Stimulated activated naive B cell treated with anti-CD40 and anti-IgM and Interleukin-4, amounts not matched to agents 10 μg/mL and 1 μg/mL and 100 μg/mL, for 72 hours (primary cell): Measurements from ENCODE around the gene SLC16A3.

ENCODE experiments used
- ATAC-seq, 2 donors: fragments of 150-1000 bp; cut with Tn5 transposase; replicated peaks; 2 replicates each; pipeline ENCODE4 v1.10.0; 2021; ENCODE audit warnings: moderate library complexity in 1 of 2
- DNase-seq: peaks from one replicate; pipeline ENCODE4 v3.0.0; 2021
- H3K27ac Mint-ChIP-seq: one replicate; pipeline ENCODE4 v1.8.0; 2022; ENCODE audit warnings: mild to moderate bottlenecking, mixed read lengths
- H3K27me3 Mint-ChIP-seq, 2 donors: one replicate each; pipeline ENCODE4 v1.8.0; 2022; ENCODE audit warnings: mixed read lengths in 2 of 2
- H3K36me3 Mint-ChIP-seq, 2 donors: one replicate each; pipeline ENCODE4 v1.8.0; 2022; ENCODE audit warnings: mixed read lengths in 2 of 2, mild to moderate bottlenecking in 1 of 2
- H3K4me1 Mint-ChIP-seq, 2 donors: one replicate each; pipeline ENCODE4 v1.8.0; 2022; ENCODE audit warnings: mixed read lengths in 2 of 2, mild to moderate bottlenecking in 1 of 2
- H3K4me3 Mint-ChIP-seq, 2 donors: one replicate each; pipeline ENCODE4 v1.8.0; 2022; ENCODE audit warnings: mild to moderate bottlenecking in 2 of 2, mixed read lengths in 2 of 2, moderate library complexity in 1 of 2
- H3K9me3 Mint-ChIP-seq, 2 donors: one replicate each; pipeline ENCODE4 v1.8.0; 2022; ENCODE audit warnings: mixed read lengths in 2 of 2, mild to moderate bottlenecking in 1 of 2

The SLC16A3 gene

DNA sequence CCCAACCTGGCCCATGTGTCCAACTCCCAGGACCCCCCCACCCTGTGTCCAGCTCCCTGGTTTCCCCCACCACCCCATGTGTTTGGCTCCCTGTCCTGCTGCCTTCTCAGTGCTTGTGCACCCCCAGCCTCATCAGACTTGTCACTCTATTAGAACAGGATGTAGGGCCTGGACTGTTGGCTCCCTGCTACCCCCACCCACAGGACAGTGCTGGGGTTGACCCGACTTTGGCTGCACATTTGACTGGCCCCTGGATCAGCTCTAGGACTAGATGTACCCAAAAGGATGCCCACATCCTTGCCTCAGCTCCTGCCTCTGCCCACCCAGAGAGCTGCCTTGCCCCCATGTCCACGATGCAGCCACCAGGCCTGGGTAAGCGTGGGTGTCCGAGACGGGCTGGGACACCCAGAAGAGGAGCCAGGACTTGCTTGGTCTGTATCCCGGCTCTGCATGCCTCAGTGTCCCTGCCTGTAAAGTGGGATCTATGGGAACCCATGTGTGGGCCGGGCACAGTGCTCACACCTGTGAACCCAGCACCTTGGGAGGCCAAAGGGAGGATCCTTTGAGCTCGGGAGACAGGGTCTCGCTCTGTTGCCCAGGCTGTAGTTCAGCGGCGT lies 14.7 kb upstream of the SLC16A3 start:
- ATAC-seq (no peak), DNase-seq (no peak)
- H3K9me3 Mint-ChIP-seq: no peaks in the 10 kb centered on the region
- H3K27ac Mint-ChIP-seq: no peak overlapping the region
- H3K4me3 Mint-ChIP-seq: peak overlapping the region; percentile 43 to 70
- peaks cover 24 to 30% of the 10 kb centered on the region in 2 donors for H3K4me1 Mint-ChIP-seq
- peaks cover 0 to 2% of the 10 kb centered on the region in 2 donors for H3K36me3 Mint-ChIP-seq
- H3K27me3 Mint-ChIP-seq: peaks cover 0 to 4% of the 10 kb centered on the region in 2 donors

DNA sequence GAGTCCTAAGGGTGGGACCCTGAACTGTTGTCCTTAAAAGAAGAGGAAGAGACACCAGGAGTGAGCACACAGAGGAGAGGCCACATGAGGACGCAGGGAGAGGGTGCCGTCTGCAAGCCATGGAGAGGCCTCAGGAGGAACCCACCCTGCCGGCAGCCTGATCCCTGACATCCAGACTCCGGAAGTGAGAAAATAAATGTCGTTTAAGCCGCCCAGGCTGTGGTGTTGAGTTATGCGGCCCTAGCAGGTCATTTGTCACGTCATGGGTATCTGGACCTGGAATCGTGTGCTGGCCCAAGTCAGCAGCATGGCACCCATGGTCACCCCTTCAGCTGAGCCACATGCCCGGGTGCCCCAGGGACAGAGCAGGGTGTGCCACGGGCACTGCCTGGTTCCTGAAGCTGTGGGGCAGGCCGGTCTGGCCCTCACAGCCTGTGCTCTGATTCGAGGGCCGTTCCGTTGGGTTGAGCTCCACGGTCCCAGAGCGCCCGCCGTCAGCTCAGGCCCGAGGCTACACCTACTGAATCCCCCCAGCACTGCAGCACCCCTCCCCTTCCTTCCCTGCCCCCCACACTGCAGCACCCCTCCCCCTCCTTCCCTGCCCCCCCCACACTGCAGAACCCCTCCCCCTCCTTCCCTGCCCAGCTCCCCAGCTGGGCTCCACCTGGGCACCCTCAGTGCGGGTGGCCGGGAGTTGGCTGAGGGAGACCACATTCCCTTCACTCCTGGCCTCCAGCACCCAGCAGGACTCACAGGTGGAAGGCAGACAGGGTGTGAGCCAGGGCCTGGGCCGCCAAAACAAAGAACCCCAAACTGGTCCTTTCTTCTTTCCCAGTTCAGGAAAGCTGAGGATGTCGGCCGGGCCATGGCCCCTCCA lies 13.5 kb upstream of the SLC16A3 start:
- ATAC-seq (no peak), DNase-seq (no peak)
- H3K9me3 Mint-ChIP-seq: no peaks in the 10 kb centered on the region
- peaks cover 0 to 4% of the 10 kb centered on the region in 2 donors for H3K27me3 Mint-ChIP-seq
- peak overlapping the region; percentile 97 for H3K27ac Mint-ChIP-seq
- no peak overlapping the region for H3K4me3 Mint-ChIP-seq
- H3K4me1 Mint-ChIP-seq: peaks cover 24 to 29% of the 10 kb centered on the region in 2 donors
- no peaks in the 10 kb centered on the region for H3K36me3 Mint-ChIP-seq

DNA sequence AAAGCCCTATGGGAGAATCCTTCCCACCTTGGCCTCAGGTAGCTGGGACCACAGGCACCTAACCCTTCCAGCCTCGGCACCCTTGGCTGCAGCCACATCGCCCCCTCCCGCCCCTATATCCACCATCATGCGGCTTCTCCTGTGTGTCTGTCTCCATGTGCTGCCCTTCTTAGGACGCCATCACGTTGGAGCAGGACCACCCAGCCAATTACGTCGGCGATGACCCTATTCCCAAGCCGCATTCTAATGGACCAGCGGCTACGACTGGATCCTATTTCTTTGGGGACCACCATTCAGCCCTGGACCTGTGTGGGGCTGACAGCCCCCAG lies 12.9 kb upstream of the SLC16A3 start:
- H3K4me1 Mint-ChIP-seq: peaks cover 24 to 29% of the 10 kb centered on the region in 2 donors
- DNase-seq: no peak
- ATAC-seq: no peak
- H3K27ac Mint-ChIP-seq: peak overlapping the region; percentile 97
- peak overlapping the region; percentile 66 to 74 for H3K4me3 Mint-ChIP-seq
- no peaks in the 10 kb centered on the region for H3K9me3 Mint-ChIP-seq
- H3K36me3 Mint-ChIP-seq: no peaks in the 10 kb centered on the region
- H3K27me3 Mint-ChIP-seq: peaks cover 0 to 4% of the 10 kb centered on the region in 2 donors

DNA sequence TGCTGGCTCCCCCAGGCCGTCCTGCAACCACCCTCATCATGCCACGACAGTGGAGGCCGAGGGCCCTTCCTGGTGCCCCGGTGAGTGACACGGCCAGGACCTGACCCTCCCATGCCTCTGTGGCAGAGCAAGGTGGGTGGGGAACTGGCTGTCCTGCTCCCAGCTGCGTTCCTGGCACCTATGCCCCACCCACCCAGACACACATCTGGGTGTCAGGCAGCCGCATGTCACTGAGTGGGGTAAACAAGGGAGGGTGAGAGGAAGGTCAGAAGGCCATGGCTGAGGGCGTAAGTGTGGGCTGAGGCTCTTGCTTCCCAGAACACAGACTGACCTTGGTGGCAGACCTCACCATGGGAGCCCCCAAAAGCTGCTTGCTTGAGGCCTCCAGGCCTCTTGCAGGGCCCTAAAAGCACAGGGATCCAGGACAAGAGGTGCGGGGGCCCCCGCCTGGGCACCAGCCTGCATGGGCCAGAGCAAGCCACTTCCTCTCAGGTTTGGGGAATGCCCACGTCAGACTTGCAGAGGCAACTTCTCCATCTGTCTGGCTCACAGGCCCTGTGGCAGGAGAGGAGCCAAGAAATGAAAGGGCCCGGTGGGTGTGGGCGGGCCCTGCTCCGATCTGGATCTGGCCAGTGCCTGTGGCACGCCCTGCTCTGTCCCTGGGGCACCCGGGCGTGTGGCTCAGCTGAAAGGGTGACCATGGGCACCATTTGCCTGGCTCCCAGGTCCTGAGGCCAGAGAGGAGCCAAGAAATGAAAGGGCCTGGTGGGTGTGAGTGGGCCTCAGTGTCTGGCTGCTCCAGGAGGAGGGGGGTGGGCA lies 12.3 kb upstream of the SLC16A3 start:
- H3K36me3 Mint-ChIP-seq: no peaks in the 10 kb centered on the region
- H3K27me3 Mint-ChIP-seq: peaks cover 0 to 4% of the 10 kb centered on the region in 2 donors
- peaks cover 24 to 29% of the 10 kb centered on the region in 2 donors for H3K4me1 Mint-ChIP-seq
- peak overlapping the region; percentile 97 for H3K27ac Mint-ChIP-seq
- no peaks in the 10 kb centered on the region for H3K9me3 Mint-ChIP-seq
- peak; percentile 86 to 87 for ATAC-seq
- peak overlapping the region; percentile 66 to 74 for H3K4me3 Mint-ChIP-seq
- DNase-seq: peak; percentile 83

DNA sequence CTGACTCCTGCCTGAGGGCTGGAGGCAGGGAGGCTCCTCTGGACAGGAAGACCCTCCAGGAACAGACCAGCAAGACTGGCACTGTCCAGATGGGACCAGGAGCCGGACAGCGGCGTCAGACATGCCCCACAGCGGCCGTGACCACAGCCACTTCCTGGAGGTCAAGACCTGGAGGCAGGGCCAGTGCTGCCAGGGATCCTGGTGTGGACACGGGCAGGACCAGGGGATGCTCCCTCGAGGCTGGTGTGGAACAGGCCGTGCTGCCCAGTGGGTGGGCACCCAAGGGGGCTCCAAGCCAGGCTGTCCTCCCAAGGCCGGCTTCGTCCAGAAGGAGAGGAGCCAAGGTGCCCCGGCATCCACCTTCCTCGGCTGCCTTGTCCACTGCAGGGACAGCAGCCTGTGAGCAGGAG lies 11.7 kb upstream of the SLC16A3 start:
- H3K36me3 Mint-ChIP-seq: no peaks in the 10 kb centered on the region
- H3K4me1 Mint-ChIP-seq: peaks cover 23 to 29% of the 10 kb centered on the region in 2 donors
- no peak for DNase-seq
- no peak for ATAC-seq
- H3K9me3 Mint-ChIP-seq: no peaks in the 10 kb centered on the region
- peak overlapping the region; percentile 66 to 74 for H3K4me3 Mint-ChIP-seq
- H3K27me3 Mint-ChIP-seq: peaks cover 0 to 4% of the 10 kb centered on the region in 2 donors
- peak overlapping the region; percentile 97 for H3K27ac Mint-ChIP-seq

DNA sequence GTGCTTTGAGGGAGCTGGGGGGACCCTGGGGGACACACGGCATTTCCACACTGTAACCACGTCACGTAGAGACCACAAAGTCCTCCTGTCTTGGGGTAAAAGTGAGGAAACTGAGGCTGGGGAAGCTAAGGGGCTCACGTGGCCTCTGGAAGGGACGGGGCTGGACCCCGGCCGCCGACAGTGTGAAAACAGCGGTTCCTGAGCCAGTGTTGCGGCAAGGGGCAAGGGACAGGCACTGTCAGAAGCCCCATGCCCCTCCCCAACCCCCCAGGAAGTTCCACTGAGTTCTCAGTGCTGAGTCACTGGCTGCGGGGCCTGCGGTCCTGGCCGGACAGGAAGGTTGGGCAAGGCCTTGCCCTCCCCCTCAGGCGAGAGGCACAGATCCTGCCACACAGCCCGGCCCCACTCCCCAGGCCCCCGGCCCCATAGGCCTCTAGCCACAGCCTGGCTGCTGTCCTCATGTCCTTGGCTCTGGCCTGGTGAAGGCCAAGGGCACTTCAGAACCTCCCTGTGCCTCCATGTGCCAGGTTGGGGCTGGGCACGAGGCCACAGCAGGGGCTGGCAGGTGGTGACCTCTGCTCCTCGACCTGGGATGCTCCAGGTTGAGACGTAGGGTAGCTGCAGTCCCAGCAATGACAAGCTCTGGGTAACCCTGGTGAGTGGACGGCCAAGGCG lies 11.2 kb upstream of the SLC16A3 start:
- Mint-ChIP-seq H3K36me3 (no peaks in the 10 kb centered on the region), H3K9me3 (no peaks in the 10 kb centered on the region), H3K4me1 (peaks cover 23 to 29% of the 10 kb centered on the region in 2 donors), H3K27me3 (peaks cover 0 to 4% of the 10 kb centered on the region in 2 donors), H3K27ac (no peak overlapping the region), H3K4me3 (no peak overlapping the region)
- ATAC-seq (no peak), DNase-seq (no peak)

DNA sequence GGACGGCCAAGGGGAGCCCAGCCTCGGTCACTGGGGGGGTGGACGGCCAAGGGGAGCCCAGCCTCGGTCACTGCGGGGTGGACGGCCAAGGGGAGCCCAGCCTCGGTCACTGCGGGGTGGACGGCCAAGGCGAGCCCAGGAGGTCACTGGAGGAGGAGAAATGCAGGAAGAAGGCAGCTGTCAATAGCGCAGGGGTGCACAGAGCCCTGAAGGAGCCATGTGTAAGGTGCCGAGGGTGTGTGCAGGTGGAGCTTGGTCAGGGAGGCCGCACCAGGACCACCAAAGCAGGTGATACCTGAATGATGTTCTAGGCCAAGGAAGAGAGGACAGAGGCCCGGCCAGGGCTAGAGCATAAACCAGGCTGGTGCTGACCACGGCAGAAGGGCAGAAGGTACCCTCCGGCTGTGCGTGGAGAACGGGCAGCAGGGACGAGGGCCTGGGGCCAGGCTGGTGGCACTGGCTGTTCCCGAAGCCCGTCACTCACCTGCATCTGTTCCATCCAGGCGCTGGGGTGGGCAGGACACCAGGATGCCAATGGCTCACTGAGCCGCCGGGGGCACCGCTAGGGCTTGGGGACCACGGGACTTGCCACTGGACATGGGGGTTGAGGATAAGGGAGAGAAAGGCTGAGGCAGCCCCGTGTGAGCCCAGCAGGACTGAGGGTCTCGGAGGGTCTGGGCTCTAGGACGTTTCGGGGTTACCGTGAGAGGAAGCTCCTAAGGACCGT lies 10.3 kb upstream of the SLC16A3 start:
- peaks cover 22 to 29% of the 10 kb centered on the region in 2 donors for H3K4me1 Mint-ChIP-seq
- no peak overlapping the region for H3K4me3 Mint-ChIP-seq
- no peak overlapping the region for H3K27ac Mint-ChIP-seq
- no peaks in the 10 kb centered on the region for H3K36me3 Mint-ChIP-seq
- peaks cover 0 to 4% of the 10 kb centered on the region in 2 donors for H3K27me3 Mint-ChIP-seq
- DNase-seq: no peak
- no peak for ATAC-seq
- no peaks in the 10 kb centered on the region for H3K9me3 Mint-ChIP-seq

DNA sequence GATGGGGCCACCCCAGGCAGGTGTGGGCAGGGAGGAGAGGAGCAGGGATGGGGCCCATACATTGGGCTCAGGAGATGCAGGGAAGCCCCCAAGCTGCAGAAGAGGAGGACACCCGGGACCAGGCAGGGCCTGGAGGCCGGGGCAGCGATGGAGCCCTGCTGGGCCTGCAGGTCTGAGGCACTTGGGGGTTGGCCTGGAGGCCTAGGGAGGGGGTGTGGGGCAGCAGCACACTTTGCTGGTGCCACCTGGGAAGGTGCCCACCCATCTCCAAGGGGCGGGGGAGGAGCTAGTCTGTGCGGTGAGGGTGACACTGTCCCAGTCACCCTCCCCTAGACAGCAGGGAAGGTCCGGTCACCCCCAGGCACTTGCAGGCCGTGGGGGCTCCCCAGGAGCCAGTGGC lies 9.8 kb upstream of the SLC16A3 start:
- Mint-ChIP-seq H3K27ac (no peak overlapping the region), H3K9me3 (no peaks in the 10 kb centered on the region), H3K27me3 (peaks cover 0 to 4% of the 10 kb centered on the region in 2 donors), H3K4me1 (peaks cover 18 to 27% of the 10 kb centered on the region in 2 donors), H3K4me3 (no peak overlapping the region), H3K36me3 (no peaks in the 10 kb centered on the region)
- no peak for ATAC-seq
- DNase-seq: no peak

DNA sequence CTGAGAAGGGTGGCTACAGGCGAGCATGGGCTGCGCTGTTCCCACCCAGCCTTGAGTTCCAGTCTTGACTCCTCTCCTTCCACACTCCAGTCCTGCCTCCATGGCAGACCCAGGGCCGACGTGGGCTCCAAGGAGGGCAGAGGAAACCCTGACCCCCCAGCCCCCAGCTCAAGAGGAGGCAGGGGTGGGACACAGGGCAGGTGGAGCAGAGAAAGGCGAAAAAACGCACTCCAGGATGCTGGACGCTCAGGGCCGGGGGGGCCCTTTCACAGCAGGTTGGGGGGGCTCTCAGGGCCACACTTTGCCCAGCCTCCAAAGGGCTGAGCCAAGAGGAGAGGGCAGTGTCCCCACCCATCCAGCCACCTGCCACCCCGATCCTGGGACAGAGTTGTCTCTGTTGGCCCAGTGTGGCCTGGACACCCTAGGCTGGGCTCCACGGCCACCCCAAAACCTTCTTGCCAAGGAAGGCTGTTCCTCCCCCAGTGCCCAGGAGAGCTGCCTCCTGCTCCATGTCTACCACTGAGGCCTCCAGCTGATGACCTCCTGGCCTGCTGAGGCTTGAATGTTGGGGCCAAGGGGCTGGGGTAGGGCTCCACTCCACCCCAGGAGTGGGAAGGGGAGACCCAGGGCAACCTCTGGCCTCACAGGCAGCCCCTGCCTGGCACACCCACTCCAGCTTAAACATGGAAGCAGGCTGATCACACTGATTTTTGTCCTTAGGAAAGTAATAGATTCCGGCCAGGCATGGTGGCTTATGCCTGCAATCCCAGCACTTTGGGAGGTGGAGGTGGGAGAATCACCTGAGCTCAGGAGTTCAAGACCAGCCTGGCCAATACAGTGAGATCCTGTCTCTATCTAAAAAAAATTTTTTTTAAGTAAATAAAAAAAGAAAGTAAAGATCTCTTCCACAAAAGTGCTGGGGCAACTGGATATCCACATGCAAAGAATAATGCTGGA lies 8.8 kb upstream of the SLC16A3 start:
- ATAC-seq: no peak
- H3K4me1 Mint-ChIP-seq: peaks cover 19 to 20% of the 10 kb centered on the region in 2 donors
- DNase-seq: no peak
- no peak overlapping the region for H3K27ac Mint-ChIP-seq
- no peak overlapping the region for H3K4me3 Mint-ChIP-seq
- no peaks in the 10 kb centered on the region for H3K36me3 Mint-ChIP-seq
- peaks cover 0 to 4% of the 10 kb centered on the region in 2 donors for H3K27me3 Mint-ChIP-seq
- no peaks in the 10 kb centered on the region for H3K9me3 Mint-ChIP-seq

DNA sequence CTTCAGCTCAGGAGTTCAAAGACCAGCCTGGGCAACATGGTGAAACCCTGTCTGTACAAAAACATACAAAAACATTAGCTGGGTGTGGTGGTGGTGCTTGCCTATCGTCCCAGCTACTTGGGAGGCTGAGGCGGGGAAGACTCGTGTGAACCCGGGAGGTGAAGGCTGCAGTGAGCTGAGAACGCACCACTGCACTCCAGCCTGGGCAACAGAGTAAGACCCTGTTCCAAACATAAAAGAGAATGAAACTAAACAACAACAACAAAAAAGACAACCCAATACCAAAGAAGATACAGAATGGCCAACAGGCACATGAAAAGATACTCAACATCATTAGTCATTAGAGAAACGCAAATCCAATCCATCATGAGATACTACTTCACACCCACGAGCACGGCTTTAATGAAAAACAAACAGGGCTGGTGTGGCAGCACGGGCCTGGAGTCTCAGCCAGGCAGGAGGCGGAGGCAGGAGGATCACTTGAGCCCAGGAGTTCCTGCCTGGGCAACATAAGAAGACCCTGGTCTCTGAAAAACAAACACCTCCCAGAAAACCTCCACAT lies 7.4 kb upstream of the SLC16A3 start:
- no peak for ATAC-seq
- Mint-ChIP-seq H3K9me3 (no peaks in the 10 kb centered on the region), H3K27ac (no peak overlapping the region), H3K4me3 (no peak overlapping the region), H3K27me3 (peaks cover 0 to 4% of the 10 kb centered on the region in 2 donors), H3K4me1 (peaks cover 10% of the 10 kb centered on the region in 2 donors), H3K36me3 (no peaks in the 10 kb centered on the region)
- no peak for DNase-seq

- ATAC-seq: no peak
- no peak overlapping the region for H3K27ac Mint-ChIP-seq
- H3K9me3 Mint-ChIP-seq: no peaks in the 10 kb centered on the region
- peaks cover 0 to 4% of the 10 kb centered on the region in 2 donors for H3K27me3 Mint-ChIP-seq
- no peak overlapping the region for H3K4me3 Mint-ChIP-seq
- no peaks in the 10 kb centered on the region for H3K36me3 Mint-ChIP-seq
- peaks cover 0 to 7% of the 10 kb centered on the region in 2 donors for H3K4me1 Mint-ChIP-seq
- no peak for DNase-seq
These were observed 6.0 kb upstream of the SLC16A3 start for GRCh38 chr17:82222816-82223215.

DNA sequence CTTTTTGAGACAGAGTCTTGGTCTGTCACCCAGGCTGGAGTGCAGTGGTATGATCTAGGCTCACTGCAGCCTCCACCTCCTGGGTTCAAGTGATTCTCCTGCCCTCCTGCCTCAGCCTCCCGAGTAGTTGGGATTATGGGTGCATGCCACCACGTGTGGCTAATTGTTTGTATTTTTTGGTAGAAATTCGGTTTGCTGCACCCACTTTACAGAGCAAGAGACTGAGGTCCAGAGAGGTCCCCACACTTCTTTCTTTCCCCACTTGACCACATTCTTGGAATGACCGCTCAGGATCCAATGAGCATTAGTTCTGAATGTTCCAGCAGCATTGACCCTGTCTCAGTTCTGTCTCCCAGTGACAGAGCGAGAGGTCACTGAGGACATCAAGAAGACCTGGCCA lies 5.3 kb upstream of the SLC16A3 start:
- Mint-ChIP-seq H3K27me3 (peaks cover 0 to 4% of the 10 kb centered on the region in 2 donors), H3K27ac (no peak overlapping the region), H3K36me3 (no peaks in the 10 kb centered on the region), H3K4me3 (no peak overlapping the region), H3K9me3 (no peaks in the 10 kb centered on the region), H3K4me1 (peaks cover 0 to 7% of the 10 kb centered on the region in 2 donors)
- DNase-seq (no peak), ATAC-seq (no peak)
